ENCODE data around the gene KLHL30. TPM values are rescaled to one million over a fixed set of nuclear protein-coding genes. Genes with fewer than 3 reads are reported as not detected.

Gene KLHL30
- total RNA-seq, 1 experiment from 2014 or later: not detected

- Histone ChIP-seq H3K4me2 (ENCODE audit: insufficient read depth, insufficient read length, low read length) (no peak overlapping the region), H4K91ac (ENCODE audit: insufficient read length, low read depth, low read length) (no peak overlapping the region), H2BK120ac (ENCODE audit: low read depth, low read length, poor library complexity, severe bottlenecking) (no peak overlapping the region), H3K14ac (ENCODE audit: insufficient read depth, low read length) (no peak overlapping the region), H2BK12ac (ENCODE audit: insufficient read length, low read depth, low read length) (no peak overlapping the region), H3K23ac (ENCODE audit: insufficient read length, low read depth, low read length) (no peak overlapping the region), H3K27ac (ENCODE audit: insufficient read length, low read depth, low read length) (no peak overlapping the region), H4K5ac (ENCODE audit: insufficient read length, low read depth, low read length) (no peak overlapping the region), H2AK5ac (ENCODE audit: insufficient read length, low read length) (no peak overlapping the region), H4K20me1 (ENCODE audit: control insufficient read depth, insufficient read depth, insufficient read length) (no peaks in the 10 kb centered on the region), H3T11ph (ENCODE audit: low read length) (no peak overlapping the region), H3K27me3 (ENCODE audit: insufficient read depth, low read length) (no peaks in the 10 kb centered on the region; the same call in 1 of the 2 replicates), H3K4me1 (ENCODE audit: insufficient read depth, low read length) (no peaks in the 10 kb centered on the region), H3K23me2 (ENCODE audit: insufficient read length, low read depth, low read length, poor library complexity, severe bottlenecking) (peaks cover 10% of the 10 kb centered on the region), H3K79me2 (ENCODE audit: insufficient read depth, low read length) (no peaks in the 10 kb centered on the region), H3K4ac (ENCODE audit: low read depth, low read length) (no peak overlapping the region), H3K56ac (ENCODE audit: insufficient read length, low read depth, low read length) (no peak overlapping the region), H3K18ac (ENCODE audit: insufficient read length, low read depth, low read length) (no peak overlapping the region), H2BK15ac (ENCODE audit: low read depth, low read length) (no peak overlapping the region), H2BK20ac (ENCODE audit: low read depth, low read length, poor library complexity, severe bottlenecking) (no peak overlapping the region), H2BK5ac (ENCODE audit: insufficient read length, low read length) (no peak overlapping the region), H4K8ac (replicated peaks; ENCODE audit: insufficient read length, low read depth, low read length) (no peak overlapping the region), H3K9ac (ENCODE audit: extremely low read depth, insufficient read length, low read length) (no peak overlapping the region), H3K9me3 (ENCODE audit: control insufficient read depth, low read depth, low read length) (no peaks in the 10 kb centered on the region), H2AFZ (ENCODE audit: low read length) (no peak overlapping the region), H3K79me1 (ENCODE audit: insufficient read depth, low read depth, low read length, poor library complexity, severe bottlenecking) (no peaks in the 10 kb centered on the region)
- no peak for TF ChIP-seq CTCF (conservative IDR thresholded peaks at IDR 0.05)
- Mint-ChIP-seq H3K4me1 (peaks cover 15 to 23% of the 10 kb centered on the region in 2 experiments), H3K4me3 (no peak overlapping the region), H3K36me3 (ENCODE audit: insufficient read depth in 1 of 3, low read depth in 3 of 3) (no peaks in the 10 kb centered on the region; a peak in 2 of 7 replicates), H3K27me3 (ENCODE audit: low read depth) (peaks cover 21% of the 10 kb centered on the region), H3K27ac (no peak overlapping the region), H3K9me3 (no peaks in the 10 kb centered on the region)
- DNase-seq: no peak
- no CpG with 5 or more reads among the region's 18 CpGs for WGBS (ENCODE audit: extremely low coverage, insufficient read length, low lambda C conversion rate)
Measured at GRCh38 chr2:238155761-238156694, 17.6 kb downstream of the KLHL30 start.
